GM21447 (cell line): ENCODE measurements around the gene DCDC2.
"Not testable (repeated sequence)": the region's sequence is repeated elsewhere in the genome, so short reads cannot be mapped to it uniquely, and the experiment has no call there.

Experiments used
- ATAC-seq: cut with Tn5 transposase; IDR thresholded peaks from one replicate; pipeline ENCODE4 v1.9.1; 2021; ENCODE audit not compliant: unreplicated experiment

DCDC2 gene

DNA sequence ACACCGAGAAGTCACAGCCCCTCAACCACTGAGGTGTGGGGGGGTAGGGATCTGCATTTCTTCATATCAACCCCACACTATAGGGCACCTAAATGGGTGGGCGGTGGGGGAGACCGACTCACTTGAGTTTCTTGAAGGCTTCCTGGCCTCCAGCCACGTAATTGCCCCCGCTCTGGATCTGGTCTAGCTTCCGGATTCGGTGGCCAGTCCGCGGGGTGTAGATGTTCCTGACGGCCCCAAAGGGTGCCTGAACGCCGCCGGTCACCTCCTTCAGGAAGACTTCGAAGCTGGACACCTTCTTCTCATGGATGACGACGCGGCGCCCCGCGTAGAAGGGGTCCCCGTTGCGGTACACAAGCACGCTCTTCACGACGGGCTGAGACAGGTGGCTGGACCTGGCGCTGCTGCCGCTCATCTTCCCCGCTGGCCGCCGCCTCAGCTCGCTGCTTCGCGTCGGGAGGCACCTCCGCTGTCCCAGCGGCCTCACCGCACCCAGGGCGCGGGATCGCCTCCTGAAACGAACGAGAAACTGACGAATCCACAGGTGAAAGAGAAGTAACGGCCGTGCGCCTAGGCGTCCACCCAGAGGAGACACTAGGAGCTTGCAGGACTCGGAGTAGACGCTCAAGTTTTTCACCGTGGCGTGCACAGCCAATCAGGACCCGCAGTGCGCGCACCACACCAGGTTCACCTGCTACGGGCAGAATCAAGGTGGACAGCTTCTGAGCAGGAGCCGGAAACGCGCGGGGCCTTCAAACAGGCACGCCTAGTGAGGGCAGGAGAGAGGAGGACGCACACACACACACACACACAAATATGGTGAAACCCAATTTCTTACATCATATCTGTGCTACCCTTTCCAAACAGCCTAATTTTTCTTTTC, at the start of gene DCDC2:
Gene DCDC2, minus strand, starts transcription at position 724 of the 883 bp plus-strand sequence. Its CDS starts 309 bp downstream, at position 415.
- ATAC-seq, result no peak

- ATAC-seq, result no peak
Measured at GRCh38 chr6:24405262-24405661, 47.4 kb upstream of the DCDC2 start.

- ATAC-seq, result no peak
Measured at GRCh38 chr6:24403501-24403824, 45.6 kb upstream of the DCDC2 start.

DNA sequence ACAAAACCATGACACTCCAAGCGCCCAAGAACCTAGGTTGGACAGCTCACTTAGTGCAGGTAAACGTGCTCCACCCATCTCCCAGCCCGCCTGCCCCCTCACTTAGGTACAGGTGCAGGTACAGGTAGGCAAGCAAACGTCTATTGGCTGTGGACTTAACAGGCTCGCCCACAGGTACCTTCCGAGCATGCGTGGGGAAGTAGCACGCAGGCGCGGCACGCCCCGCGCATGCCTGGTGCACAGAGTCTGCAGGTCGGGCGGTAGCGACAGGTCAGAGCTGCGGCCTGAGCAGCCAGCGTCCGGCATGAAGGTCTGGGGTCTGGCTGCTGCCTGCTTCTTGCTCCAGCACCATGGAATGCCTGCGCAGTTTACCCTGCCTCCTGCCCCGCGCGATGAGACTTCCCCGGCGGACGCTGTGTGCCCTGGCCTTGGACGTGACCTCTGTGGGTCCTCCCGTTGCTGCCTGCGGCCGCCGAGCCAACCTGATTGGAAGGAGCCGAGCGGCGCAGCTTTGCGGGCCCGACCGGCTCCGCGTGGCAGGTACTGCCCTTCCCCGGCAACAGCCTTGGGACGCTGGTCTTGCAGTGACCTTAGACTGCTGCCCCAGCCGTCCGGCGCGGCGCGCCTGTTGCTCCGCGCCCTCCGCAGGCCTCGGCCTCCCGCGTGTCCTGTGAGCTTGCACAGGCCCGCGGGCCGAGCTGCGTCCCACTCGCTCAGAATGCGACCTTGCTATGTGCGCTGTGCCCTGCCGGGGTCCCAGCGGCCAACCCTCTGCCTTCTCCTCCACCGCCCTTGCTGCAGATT, 45.0 kb upstream of the DCDC2 start, which contains the start of gene MRS2:
Gene MRS2, plus strand, starts transcription at position 240 of the 804 bp plus-strand sequence. Its CDS starts 111 bp downstream, at position 351.
- peak; percentile 94 for ATAC-seq

GRCh38 chr6:24401458-24401857, 43.6 kb upstream of the DCDC2 start:
- no peak for ATAC-seq

DNA sequence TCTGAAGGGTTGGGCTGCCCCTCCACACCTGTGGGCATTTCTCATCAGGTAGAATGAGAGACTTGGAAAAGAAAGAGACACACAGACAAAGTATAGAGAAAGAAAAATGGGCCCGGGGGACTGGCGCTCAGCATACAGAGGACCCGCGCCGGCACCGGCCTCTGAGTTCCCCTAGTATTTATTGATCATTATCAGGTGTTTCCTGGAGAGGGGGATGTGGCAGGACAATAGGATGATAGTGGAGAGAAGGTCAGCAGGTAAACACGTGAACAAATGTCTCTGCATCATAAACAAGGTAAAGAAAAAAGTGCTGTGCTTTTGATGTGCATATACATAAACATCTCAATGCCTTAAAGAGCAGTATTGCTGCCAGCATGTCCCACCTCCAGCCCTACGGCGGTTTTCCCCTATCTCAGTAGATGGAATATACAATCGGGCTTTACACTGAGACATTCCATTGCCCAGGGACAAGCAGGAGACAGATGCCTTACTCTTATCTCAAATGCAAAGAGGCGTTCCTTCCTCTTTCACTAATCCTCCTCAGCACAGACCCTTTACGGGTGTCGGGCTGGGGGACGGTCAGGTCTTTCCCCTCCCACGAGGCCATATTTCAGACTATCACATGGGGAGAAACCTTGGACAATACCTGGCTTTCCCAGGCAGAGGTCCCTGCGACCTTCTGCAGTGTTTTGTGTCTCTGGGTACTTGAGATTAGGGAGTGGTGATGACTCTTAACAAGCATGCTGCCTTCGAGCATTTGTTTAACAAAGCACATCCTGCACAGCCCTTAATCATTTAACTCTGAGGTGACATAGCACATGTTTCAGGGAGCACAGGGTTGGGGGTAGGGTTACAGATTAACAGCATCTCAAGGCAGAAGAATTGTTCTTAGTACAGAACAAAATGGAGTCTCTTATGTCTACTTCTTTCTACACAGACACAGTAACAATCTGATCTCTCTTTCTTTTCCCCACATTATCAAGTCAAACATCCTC, 42.5 kb upstream of the DCDC2 start:
- ATAC-seq, result not testable (repeated sequence)

- no peak for ATAC-seq
Measured at GRCh38 chr6:24397631-24398030, 39.8 kb upstream of the DCDC2 start.

GRCh38 chr6:24396824-24397223, 39.0 kb upstream of the DCDC2 start:
- no peak for ATAC-seq

GRCh38 chr6:24394780-24395437, 37.0 kb upstream of the DCDC2 start:
- no peak for ATAC-seq

GRCh38 chr6:24394061-24394779, 36.4 kb upstream of the DCDC2 start:
- no peak for ATAC-seq

- ATAC-seq, result peak; percentile 83
Measured at GRCh38 chr6:24391756-24392405, 34.0 kb upstream of the DCDC2 start.

- no peak for ATAC-seq
Measured at GRCh38 chr6:24391208-24391607, 33.3 kb upstream of the DCDC2 start.

GRCh38 chr6:24387818-24388217, 30.0 kb upstream of the DCDC2 start:
- ATAC-seq, result no peak

- no peak for ATAC-seq
Measured at GRCh38 chr6:24385536-24386269, 27.8 kb upstream of the DCDC2 start.

- not testable (repeated sequence) for ATAC-seq
Measured at GRCh38 chr6:24384369-24385130, 26.7 kb upstream of the DCDC2 start.

DNA sequence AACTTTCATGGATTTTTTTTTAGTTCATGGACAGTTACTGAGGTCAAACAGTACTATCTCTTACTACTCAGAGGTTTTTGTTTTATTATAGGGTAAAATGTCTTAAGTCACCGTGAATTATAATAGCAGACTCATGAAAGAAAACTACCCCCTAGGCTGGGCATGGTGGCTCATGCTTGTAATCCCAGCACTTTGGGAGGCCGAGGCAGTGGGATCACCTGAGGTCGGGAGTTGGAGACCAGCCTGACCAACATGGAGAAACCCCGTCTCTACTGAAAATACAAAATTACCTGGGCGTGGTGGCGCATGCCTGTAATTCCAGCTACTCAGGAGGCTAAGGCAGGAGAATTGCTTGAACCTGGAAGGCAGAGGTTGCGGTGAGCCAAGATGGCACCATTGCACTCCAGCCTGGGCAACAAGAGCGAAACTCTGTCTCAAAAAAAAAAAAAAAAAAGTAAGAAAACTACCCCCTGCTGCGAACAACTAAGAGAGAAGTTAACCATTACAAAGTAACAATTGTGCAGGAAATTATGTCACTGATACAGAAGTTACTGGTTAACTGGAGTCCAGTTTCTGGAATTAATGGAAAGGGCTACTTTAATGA, 25.1 kb upstream of the DCDC2 start:
- not testable (repeated sequence) for ATAC-seq

DNA sequence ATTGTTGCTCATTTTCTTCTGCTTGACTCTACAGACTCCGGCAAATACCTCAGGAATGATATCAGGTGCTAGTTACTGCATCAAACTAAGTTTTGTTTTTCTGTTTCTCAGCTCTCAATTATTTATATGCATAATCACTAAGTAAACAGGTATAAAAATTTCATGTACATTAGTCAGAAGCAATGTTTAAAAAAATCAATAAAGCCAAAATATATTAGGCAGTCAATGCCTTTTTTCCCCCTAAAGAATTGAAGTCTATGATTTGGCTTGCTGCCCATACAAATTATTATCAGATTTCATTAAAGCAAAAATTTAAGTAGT, 24.3 kb upstream of the DCDC2 start:
- ATAC-seq, result no peak
